Neuronal stem cell (in vitro differentiated cells): Measurements from ENCODE around the gene OR2T10.

Experiments used
- DNase-seq: peaks from one replicate; pipeline ENCODE4 v3.0.0-alpha.2; 2013; ENCODE audit warnings: low spot score
- H2AFZ ChIP-seq: one replicate; pipeline ENCODE4 v1.6.1; 2013; ENCODE audit warnings: mild to moderate bottlenecking, low read length, inconsistent platforms
- H2AK5ac ChIP-seq: 2 replicates; pipeline ENCODE4 v1.6.1; 2013; ENCODE audit warnings: low read depth, mild to moderate bottlenecking, inconsistent platforms, low read length, moderate library complexity, mixed read lengths
- H2BK120ac ChIP-seq: 2 replicates; pipeline ENCODE4 v1.6.1; 2013; ENCODE audit warnings: low read depth, mild to moderate bottlenecking, inconsistent platforms, low read length, moderate library complexity, mixed read lengths
- H2BK12ac ChIP-seq: one replicate; pipeline ENCODE4 v1.6.1; 2013; ENCODE audit warnings: low read length, inconsistent platforms
- H2BK15ac ChIP-seq: 2 replicates; pipeline ENCODE4 v1.6.1; 2013; ENCODE audit warnings: mild to moderate bottlenecking, low read length, inconsistent platforms, mixed read lengths
- H2BK5ac ChIP-seq: one replicate; pipeline ENCODE4 v1.6.1; 2013; ENCODE audit warnings: inconsistent platforms, mild to moderate bottlenecking, low read length, moderate library complexity
- H3K14ac ChIP-seq: one replicate; pipeline ENCODE4 v1.6.1; 2013; ENCODE audit warnings: low read length, inconsistent platforms
- H3K18ac ChIP-seq: 2 replicates; pipeline ENCODE4 v1.6.1; 2013; ENCODE audit warnings: low read length, inconsistent platforms
- H3K23ac ChIP-seq: 2 replicates; pipeline ENCODE4 v1.6.1; 2013; ENCODE audit warnings: low read depth, mild to moderate bottlenecking, mixed read lengths, low read length, inconsistent platforms; ENCODE audit not compliant: poor library complexity
- H3K27ac ChIP-seq: replicated peaks from 3 replicates; pipeline ENCODE4 v1.5.1; 2013; ENCODE audit warnings: low read length, inconsistent platforms
- H3K27me3 ChIP-seq, 3 experiments: 2 replicates each; pipeline ENCODE4 v1.6.1; 2013; ENCODE audit warnings: low read length in 3 of 3, mild to moderate bottlenecking in 2 of 3, inconsistent platforms in 1 of 3, low read depth in 1 of 3, mixed read lengths in 1 of 3, moderate library complexity in 1 of 3; ENCODE audit not compliant: control insufficient read depth in 3 of 3, insufficient read depth in 3 of 3
- H3K36me3 ChIP-seq, 2 donors: replicated peaks in 1 of 2; 2 replicates each; pipeline ENCODE4 v1.6.1; 2013; ENCODE audit warnings: low read length in 2 of 2; ENCODE audit not compliant: control insufficient read depth in 2 of 2, insufficient read depth in 2 of 2
- H3K4ac ChIP-seq: 2 replicates; pipeline ENCODE4 v1.6.1; 2013; ENCODE audit warnings: inconsistent platforms, mild to moderate bottlenecking, low read length, moderate library complexity
- H3K4me1 ChIP-seq, 2 donors: 1 replicate in 1 of 2; 2 replicates in 1 of 2; pipeline ENCODE4 v1.6.1; 2013; ENCODE audit warnings: low read length in 2 of 2, low read depth in 1 of 2; ENCODE audit not compliant: control insufficient read depth in 2 of 2, insufficient read depth in 1 of 2
- H3K4me2 ChIP-seq: one replicate; pipeline ENCODE4 v1.6.1; 2013; ENCODE audit warnings: mild to moderate bottlenecking, low read length, inconsistent platforms; ENCODE audit not compliant: insufficient read depth, poor library complexity, severe bottlenecking
- H3K4me3 ChIP-seq, 2 donors: 2 replicates each; pipeline ENCODE4 v1.5.1; 2013; ENCODE audit warnings: low read length in 2 of 2, mild to moderate bottlenecking in 2 of 2, inconsistent platforms in 1 of 2, moderate library complexity in 1 of 2
- H3K79me1 ChIP-seq: one replicate; pipeline ENCODE4 v1.6.1; 2013; ENCODE audit warnings: low read depth, mild to moderate bottlenecking, inconsistent platforms, low read length, moderate library complexity
- H3K9ac ChIP-seq: one replicate; pipeline ENCODE4 v1.6.1; 2013; ENCODE audit warnings: mild to moderate bottlenecking, low read depth, low read length, inconsistent platforms; ENCODE audit not compliant: poor library complexity
- H3K9me3 ChIP-seq, 2 donors: replicated peaks in 1 of 2; 2 replicates each; pipeline versions ENCODE3 to v1.6.1; 2013; ENCODE audit warnings: low read length in 2 of 2, mild to moderate bottlenecking in 2 of 2, inconsistent platforms in 1 of 2, low read depth in 1 of 2, mixed read lengths in 1 of 2, moderate library complexity in 1 of 2; ENCODE audit not compliant: control insufficient read depth in 2 of 2, insufficient read depth in 1 of 2
- H4K8ac ChIP-seq: one replicate; pipeline ENCODE4 v1.6.1; 2013; ENCODE audit warnings: low read depth, mild to moderate bottlenecking, inconsistent platforms, low read length, moderate library complexity
- H4K91ac ChIP-seq: one replicate; pipeline ENCODE4 v1.6.1; 2013; ENCODE audit warnings: low read length, low read depth, mild to moderate bottlenecking, inconsistent platforms; ENCODE audit not compliant: poor library complexity
- WGBS, 2 donors: extraction: QIAGEN DNeasy Blood & Tissue Kit; methylation state at CpG; one replicate each; pipeline ENCODE4 v1.1.7; 2013; ENCODE audit warnings: missing lambda C conversion rate in 2 of 2, mixed read lengths in 1 of 2; ENCODE audit not compliant: insufficient read length in 2 of 2, insufficient replicate concordance in 1 of 2; ENCODE audit errors: extremely low coverage in 2 of 2; 5-methylcytosine and 5-hydroxymethylcytosine counted together

OR2T10 gene

DNA sequence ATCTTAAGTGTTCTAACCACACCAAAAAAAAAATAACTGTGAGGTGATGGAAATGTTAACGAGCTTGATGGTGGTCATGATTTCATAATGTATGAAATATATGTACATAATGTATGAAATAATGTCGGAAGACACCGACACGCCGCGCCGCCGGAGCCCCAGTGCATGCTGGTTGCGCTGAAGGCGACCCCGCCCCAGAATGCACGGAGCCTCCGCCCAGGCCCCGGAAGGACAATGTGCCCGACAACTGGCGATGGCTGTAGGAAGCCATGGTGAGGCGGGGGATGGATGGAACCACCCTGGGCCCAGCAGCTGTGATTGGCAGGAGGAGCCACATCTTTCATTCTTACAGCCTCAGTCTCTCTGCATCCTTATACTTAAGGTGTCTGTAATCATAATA lies 7.4 kb downstream of the OR2T10 start:
- DNase-seq, result no peak
- Histone ChIP-seq H2AFZ (no peak overlapping the region), H3K27ac (no peak overlapping the region), H3K4ac (no peak overlapping the region), H3K14ac (no peak overlapping the region), H2AK5ac (no peak overlapping the region), H2BK120ac (no peak overlapping the region), H2BK5ac (no peak overlapping the region), H3K27me3 (no peaks in the 10 kb centered on the region), H3K4me3 (peak overlapping the region in 1 of 2 donors; percentile 58), H3K9me3 (peaks cover 0 to 16% of the 10 kb centered on the region in 2 donors), H4K91ac (no peak overlapping the region), H3K23ac (no peak overlapping the region), H3K36me3 (no peaks in the 10 kb centered on the region), H3K4me2 (no peak overlapping the region), H3K79me1 (no peaks in the 10 kb centered on the region), H3K4me1 (no peaks in the 10 kb centered on the region), H4K8ac (no peak overlapping the region), H3K9ac (no peak overlapping the region), H2BK15ac (no peak overlapping the region), H2BK12ac (no peak overlapping the region), H3K18ac (no peak overlapping the region)
- no CpG with 5 or more reads among the region's 17 CpGs for WGBS, 2 donors

DNA sequence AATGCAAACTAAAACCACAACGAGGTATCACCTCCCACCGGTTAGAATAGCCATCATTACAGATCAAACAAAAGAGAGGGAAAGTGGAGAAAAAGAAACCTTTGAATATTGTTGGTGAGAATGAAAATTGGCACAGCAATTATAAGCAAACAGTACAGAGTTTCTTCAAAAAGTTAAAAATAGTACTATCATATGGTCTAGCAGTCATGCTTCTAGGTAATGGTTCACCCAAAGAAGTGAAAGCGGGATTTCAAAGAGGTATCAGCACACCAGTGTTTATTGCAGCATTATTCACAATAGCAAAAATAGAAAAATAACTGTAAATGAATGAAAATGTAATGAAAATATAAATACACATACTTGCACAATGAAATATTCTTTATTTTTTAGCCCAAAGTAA lies 8.2 kb downstream of the OR2T10 start:
- WGBS, 2 donors, result no CpG with 5 or more reads among the region's 3 CpGs
- Histone ChIP-seq H2BK15ac (no peak overlapping the region), H3K4me1 (no peaks in the 10 kb centered on the region), H3K27ac (no peak overlapping the region), H4K8ac (no peak overlapping the region), H3K4ac (no peak overlapping the region), H4K91ac (no peak overlapping the region), H2BK5ac (no peak overlapping the region), H3K36me3 (no peaks in the 10 kb centered on the region), H3K14ac (no peak overlapping the region), H3K23ac (no peak overlapping the region), H3K18ac (no peak overlapping the region), H2AK5ac (no peak overlapping the region), H2BK12ac (no peak overlapping the region), H3K27me3 (no peaks in the 10 kb centered on the region), H3K79me1 (no peaks in the 10 kb centered on the region), H3K4me2 (no peak overlapping the region), H2AFZ (no peak overlapping the region), H3K9me3 (peaks cover 0 to 16% of the 10 kb centered on the region in 2 donors), H3K4me3 (no peak overlapping the region), H3K9ac (no peak overlapping the region), H2BK120ac (no peak overlapping the region)
- no peak for DNase-seq

GRCh38 chr1:248585266-248585665 lies 12.2 kb downstream of the OR2T10 start:
- Histone ChIP-seq H3K9me3 (peaks cover 0 to 2% of the 10 kb centered on the region in 2 donors), H2BK5ac (no peak overlapping the region), H3K14ac (no peak overlapping the region), H3K4ac (no peak overlapping the region), H4K91ac (no peak overlapping the region), H2BK120ac (no peak overlapping the region), H3K27ac (no peak overlapping the region), H3K4me2 (no peak overlapping the region), H2BK12ac (no peak overlapping the region), H2AK5ac (no peak overlapping the region), H3K4me1 (no peaks in the 10 kb centered on the region), H2AFZ (no peak overlapping the region), H3K9ac (no peak overlapping the region), H3K36me3 (no peaks in the 10 kb centered on the region), H4K8ac (no peak overlapping the region), H2BK15ac (no peak overlapping the region), H3K27me3 (no peaks in the 10 kb centered on the region), H3K18ac (no peak overlapping the region), H3K23ac (no peak overlapping the region), H3K4me3 (no peak overlapping the region), H3K79me1 (no peaks in the 10 kb centered on the region)
- no CpG with 5 or more reads among the region's 3 CpGs for WGBS, 2 donors
- DNase-seq, result no peak

DNA sequence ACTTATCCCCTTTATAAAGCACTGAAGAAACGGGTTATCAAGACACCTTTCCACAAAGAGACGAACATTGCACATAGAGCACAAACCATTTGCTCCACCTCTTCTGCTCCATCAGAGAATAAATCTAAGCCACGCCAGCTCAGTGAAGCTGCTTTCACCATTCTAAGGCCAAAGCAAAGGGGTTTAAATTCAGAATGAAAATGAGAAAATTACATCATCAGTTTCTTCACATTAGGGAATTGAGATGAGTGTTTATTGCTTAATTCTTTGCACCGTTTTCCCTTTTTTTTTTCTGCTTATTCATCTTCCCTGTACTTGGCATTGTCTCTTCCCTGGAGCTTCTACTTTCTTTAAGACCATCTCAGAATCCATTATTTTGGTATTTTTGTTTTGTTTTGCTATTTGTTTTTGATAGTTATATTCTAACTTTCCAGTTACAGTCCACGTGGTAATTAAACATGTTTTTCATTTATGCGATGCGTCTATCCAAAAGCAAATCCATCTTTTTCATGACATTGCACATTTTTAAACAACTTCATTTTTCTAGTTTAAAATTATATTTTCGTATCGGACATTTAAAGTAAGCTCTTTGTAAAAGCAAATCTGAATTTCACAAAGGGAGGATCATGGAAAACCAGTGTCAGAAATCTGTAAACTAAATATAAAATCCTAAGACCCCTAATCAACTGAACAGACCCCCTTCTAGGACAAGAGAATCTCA lies 21.1 kb downstream of the OR2T10 start:
- H3K27ac ChIP-seq, result no peak overlapping the region
- no peak overlapping the region for H2BK12ac ChIP-seq
- no peak overlapping the region for H4K8ac ChIP-seq
- no peak overlapping the region for H2AK5ac ChIP-seq
- H3K27me3 ChIP-seq, result no peaks in the 10 kb centered on the region
- no peak overlapping the region for H3K23ac ChIP-seq
- no peak overlapping the region for H3K14ac ChIP-seq
- H4K91ac ChIP-seq, result no peak overlapping the region
- H3K79me1 ChIP-seq, result no peaks in the 10 kb centered on the region
- no peaks in the 10 kb centered on the region for H3K4me1 ChIP-seq
- peaks cover 0 to 3% of the 10 kb centered on the region in 2 donors for H3K9me3 ChIP-seq
- H2BK15ac ChIP-seq, result no peak overlapping the region
- H3K4ac ChIP-seq, result no peak overlapping the region
- DNase-seq, result no peak
- H3K9ac ChIP-seq, result no peak overlapping the region
- no peaks in the 10 kb centered on the region for H3K36me3 ChIP-seq
- H3K4me2 ChIP-seq, result no peak overlapping the region
- no peak overlapping the region for H2BK120ac ChIP-seq
- H2AFZ ChIP-seq, result no peak overlapping the region
- no peak overlapping the region for H3K18ac ChIP-seq
- no peak overlapping the region for H3K4me3 ChIP-seq
- H2BK5ac ChIP-seq, result no peak overlapping the region
- no CpG with 5 or more reads among the region's 9 CpGs for WGBS, 2 donors
